ENCODE results near the gene FER1L5. TPM values are rescaled to one million over a fixed set of nuclear protein-coding genes. Genes with fewer than 3 reads are reported as not detected.

Gene FER1L5
- total RNA-seq, 4 donors from 2014 or later: under 0.01 TPM; not detected in 3

DNA sequence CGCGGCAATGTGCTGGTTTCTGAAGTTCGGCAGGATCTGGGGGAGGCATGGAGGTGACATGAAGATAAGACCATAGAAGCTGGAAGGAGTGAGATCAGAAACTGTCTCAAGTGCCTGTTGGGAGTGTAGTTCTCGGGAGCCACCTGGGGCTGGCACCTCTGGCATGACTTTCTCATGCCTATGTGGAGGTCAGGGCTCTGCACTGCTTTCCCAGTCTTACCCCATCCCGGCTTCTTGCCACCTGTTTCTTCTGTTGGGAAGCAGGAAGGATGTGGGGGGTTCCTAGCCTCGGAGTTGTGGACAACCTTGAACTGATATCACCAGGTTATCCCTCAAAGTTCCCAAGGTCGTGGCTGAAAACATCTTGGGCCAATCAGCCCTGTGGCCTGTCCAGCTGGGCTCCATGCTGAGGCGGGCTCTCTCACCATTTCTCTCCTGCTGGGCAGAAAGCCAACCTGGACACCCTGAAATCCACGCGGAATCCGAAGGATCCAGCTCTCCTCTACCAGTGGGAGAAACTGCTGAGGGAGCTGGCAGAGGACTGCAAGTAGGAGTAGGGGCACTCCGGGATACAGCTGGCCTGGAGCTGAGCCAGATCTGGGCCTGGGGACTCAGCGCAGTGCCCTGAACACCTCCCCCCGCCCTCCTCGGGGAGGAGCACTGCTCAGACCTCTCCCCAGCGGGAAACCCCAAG lies 42.5 kb downstream of the FER1L5 start:
- no peak for DNase-seq (ENCODE audit: extremely low spot score)
- H3K4me3 ChIP-seq: no peak overlapping the region
- H3K9me3 ChIP-seq: no peaks in the 10 kb centered on the region
- TF ChIP-seq POLR2A (IDR thresholded peaks at IDR 0.05; ENCODE audit: low read depth) (no peak), EP300 (IDR thresholded peaks at IDR 0.05) (no peak), POLR2AphosphoS5 (IDR thresholded peaks at IDR 0.05) (no peak)
- TF ChIP-seq, protein P1, sequence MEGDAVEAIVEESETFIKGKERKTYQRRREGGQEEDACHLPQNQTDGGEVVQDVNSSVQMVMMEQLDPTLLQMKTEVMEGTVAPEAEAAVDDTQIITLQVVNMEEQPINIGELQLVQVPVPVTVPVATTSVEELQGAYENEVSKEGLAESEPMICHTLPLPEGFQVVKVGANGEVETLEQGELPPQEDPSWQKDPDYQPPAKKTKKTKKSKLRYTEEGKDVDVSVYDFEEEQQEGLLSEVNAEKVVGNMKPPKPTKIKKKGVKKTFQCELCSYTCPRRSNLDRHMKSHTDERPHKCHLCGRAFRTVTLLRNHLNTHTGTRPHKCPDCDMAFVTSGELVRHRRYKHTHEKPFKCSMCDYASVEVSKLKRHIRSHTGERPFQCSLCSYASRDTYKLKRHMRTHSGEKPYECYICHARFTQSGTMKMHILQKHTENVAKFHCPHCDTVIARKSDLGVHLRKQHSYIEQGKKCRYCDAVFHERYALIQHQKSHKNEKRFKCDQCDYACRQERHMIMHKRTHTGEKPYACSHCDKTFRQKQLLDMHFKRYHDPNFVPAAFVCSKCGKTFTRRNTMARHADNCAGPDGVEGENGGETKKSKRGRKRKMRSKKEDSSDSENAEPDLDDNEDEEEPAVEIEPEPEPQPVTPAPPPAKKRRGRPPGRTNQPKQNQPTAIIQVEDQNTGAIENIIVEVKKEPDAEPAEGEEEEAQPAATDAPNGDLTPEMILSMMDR (IDR thresholded peaks at IDR 0.05): no peak
- H3K27me3 ChIP-seq: peaks cover 0 to 25% (median 0%) of the 10 kb centered on the region in 4 donors
- intact Hi-C loops (cut with DNase I): no loop called here
- no peak overlapping the region for H3K27ac ChIP-seq (replicated peaks in 1 of 4)
- H3K4me1 ChIP-seq: peaks cover 6 to 12% (median 9%) of the 10 kb centered on the region in 4 donors
- H3K36me3 ChIP-seq: no peaks in the 10 kb centered on the region
- WGBS: 51% methylated on average over 15 of the region's 16 CpGs

DNA sequence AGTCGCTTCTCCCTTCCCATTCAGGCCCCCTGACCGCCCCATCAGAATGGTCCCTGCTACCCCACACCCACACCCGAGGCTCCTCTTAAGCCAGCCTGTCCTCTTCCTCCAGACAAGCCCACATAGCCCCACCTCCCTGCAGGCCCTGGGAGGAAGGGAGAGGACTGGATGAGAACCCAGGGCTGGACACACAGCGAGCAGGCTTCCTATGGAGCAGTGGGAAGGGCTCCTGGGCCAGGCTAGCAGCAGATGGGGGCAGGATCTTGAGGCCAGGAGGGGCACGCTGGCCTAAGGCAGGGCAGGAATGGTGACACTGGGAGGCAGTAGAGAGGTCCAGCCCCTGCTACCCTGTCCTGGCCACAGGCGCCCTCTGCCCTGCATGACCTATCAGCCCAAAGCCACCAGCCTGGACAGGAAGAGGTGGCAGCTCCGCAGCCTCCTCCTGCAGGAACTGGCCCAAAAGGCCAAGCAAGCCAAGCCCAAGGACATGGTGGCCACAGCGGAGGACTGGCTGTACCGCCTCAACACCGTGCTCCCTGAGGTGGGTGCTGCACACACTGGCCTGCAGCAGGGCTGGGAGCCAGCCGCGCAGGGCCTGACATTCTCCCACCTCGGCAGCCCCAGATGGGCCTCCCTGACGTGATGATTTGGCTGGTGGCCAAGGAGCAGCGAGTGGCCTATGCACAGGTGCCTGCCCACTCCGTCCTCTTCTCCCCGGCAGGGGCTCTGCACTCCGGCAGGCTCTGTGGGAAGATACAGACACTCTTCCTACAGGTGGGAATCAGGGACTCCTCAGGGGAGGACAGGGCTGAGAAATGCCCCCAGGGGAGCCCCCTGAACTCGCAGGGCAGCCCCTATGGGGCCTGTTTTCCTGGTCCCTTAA lies 43.3 kb downstream of the FER1L5 start:
- H3K4me3 ChIP-seq: no peak overlapping the region
- DNase-seq (ENCODE audit: extremely low spot score): no peak
- H3K36me3 ChIP-seq: no peaks in the 10 kb centered on the region
- TF ChIP-seq EP300 (IDR thresholded peaks at IDR 0.05) (no peak), POLR2AphosphoS5 (IDR thresholded peaks at IDR 0.05) (no peak), POLR2A (IDR thresholded peaks at IDR 0.05; ENCODE audit: low read depth) (no peak)
- TF ChIP-seq, protein P1 (IDR thresholded peaks at IDR 0.05): no peak
- no peaks in the 10 kb centered on the region for H3K9me3 ChIP-seq
- no peak overlapping the region for H3K27ac ChIP-seq (replicated peaks in 1 of 4)
- H3K4me1 ChIP-seq: peaks cover 6 to 12% (median 9%) of the 10 kb centered on the region in 4 donors
- H3K27me3 ChIP-seq: peaks cover 0 to 25% (median 0%) of the 10 kb centered on the region in 4 donors
- 28% methylated on average over 8 of the region's 19 CpGs for WGBS
- intact Hi-C loops (cut with DNase I): no loop called here

DNA sequence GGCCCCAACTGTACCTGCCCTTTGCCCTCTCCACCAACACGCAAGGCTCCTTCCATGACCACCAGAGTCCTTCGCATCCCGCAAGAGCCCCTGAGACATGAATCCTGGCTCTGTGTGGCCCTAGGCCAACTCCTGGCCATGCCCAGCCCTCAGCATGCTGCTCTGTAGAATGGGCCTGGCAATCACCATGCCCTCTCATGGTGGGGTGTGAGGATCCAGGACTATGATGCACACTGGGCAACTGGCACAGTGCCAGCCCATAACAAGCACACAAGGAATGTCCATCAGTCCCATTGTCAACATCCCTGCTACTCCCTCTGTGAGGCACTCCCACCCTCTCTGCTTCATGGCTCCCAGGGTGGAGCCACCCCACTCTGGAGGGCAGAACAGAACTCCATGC lies 44.7 kb downstream of the FER1L5 start:
- Histone ChIP-seq H3K27me3 (peaks cover 0 to 25% (median 0%) of the 10 kb centered on the region in 4 donors), H3K4me3 (no peak overlapping the region), H3K4me1 (peaks cover 6 to 12% (median 9%) of the 10 kb centered on the region in 4 donors), H3K36me3 (no peaks in the 10 kb centered on the region), H3K27ac (replicated peaks in 1 of 4) (no peak overlapping the region), H3K9me3 (no peaks in the 10 kb centered on the region)
- DNase-seq (ENCODE audit: extremely low spot score): no peak
- WGBS: 100% methylated on average over 3 of the region's 3 CpGs
- intact Hi-C loops (cut with DNase I): no loop called here
- TF ChIP-seq, protein P1 (IDR thresholded peaks at IDR 0.05): no peak
- TF ChIP-seq POLR2A (IDR thresholded peaks at IDR 0.05; ENCODE audit: low read depth): no peak
- no peak for TF ChIP-seq POLR2AphosphoS5 (IDR thresholded peaks at IDR 0.05)
- no peak for TF ChIP-seq EP300 (IDR thresholded peaks at IDR 0.05)

DNA sequence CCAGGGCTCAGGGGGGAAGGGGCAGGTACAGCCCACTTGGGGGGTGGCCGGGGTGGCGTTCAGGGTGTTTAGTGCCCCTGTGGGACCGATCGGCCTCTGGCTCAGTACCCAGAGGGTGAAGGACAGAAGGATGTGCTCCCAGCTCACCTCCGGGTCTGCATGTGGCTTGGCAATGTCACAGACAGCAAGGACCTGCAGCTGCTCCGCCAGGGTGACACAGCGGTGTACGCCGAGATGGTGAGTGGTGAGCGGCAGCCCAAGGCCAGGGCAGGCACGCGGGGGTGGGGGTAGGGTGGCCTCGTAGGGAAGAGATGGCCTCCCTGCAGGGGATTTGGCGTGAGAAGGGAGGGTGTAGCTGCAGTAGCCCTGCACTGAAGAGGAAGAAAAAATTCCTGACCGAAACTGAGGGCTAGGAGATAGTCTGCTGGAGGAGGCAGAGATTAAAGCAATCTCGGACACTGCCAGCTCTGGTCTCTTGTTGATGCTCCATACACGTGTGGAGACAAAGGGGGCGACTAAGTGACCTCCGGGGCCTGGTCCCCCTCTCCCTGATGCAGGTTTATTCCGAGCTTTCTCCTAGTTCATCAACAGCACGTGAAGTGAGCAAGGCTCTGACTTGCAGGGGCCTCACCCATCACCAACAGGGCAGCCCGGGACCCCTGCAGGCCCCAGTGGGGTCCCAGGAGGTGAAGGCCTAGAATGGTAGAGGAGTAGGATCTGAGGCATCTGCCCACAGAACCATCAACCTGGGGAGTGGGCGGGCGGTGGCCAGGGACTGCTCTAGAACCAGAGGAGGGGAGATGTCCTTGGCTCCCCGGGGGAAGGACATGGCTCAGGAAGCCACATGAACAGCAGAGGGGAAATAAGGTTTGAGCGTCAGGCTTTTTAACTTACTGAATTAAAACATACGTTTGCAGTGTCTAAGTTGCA lies 45.4 kb downstream of the FER1L5 start:
- H3K27me3 ChIP-seq: peaks cover 0 to 25% (median 0%) of the 10 kb centered on the region in 4 donors
- peaks cover 6 to 12% (median 9%) of the 10 kb centered on the region in 4 donors for H3K4me1 ChIP-seq
- H3K36me3 ChIP-seq: no peaks in the 10 kb centered on the region
- H3K27ac ChIP-seq (replicated peaks in 1 of 4): no peak overlapping the region
- H3K9me3 ChIP-seq: no peaks in the 10 kb centered on the region
- intact Hi-C loops (cut with DNase I): no loop called here
- TF ChIP-seq EP300 (IDR thresholded peaks at IDR 0.05) (no peak), POLR2AphosphoS5 (IDR thresholded peaks at IDR 0.05) (no peak), POLR2A (IDR thresholded peaks at IDR 0.05; ENCODE audit: low read depth) (no peak)
- H3K4me3 ChIP-seq: no peak overlapping the region
- DNase-seq (ENCODE audit: extremely low spot score): no peak
- 86% methylated on average over 23 of the region's 27 CpGs for WGBS

All from esophagus muscularis mucosa (tissue), 4 donors.